Measurements from ENCODE around the gene LTBP2.

Gene LTBP2

DNA sequence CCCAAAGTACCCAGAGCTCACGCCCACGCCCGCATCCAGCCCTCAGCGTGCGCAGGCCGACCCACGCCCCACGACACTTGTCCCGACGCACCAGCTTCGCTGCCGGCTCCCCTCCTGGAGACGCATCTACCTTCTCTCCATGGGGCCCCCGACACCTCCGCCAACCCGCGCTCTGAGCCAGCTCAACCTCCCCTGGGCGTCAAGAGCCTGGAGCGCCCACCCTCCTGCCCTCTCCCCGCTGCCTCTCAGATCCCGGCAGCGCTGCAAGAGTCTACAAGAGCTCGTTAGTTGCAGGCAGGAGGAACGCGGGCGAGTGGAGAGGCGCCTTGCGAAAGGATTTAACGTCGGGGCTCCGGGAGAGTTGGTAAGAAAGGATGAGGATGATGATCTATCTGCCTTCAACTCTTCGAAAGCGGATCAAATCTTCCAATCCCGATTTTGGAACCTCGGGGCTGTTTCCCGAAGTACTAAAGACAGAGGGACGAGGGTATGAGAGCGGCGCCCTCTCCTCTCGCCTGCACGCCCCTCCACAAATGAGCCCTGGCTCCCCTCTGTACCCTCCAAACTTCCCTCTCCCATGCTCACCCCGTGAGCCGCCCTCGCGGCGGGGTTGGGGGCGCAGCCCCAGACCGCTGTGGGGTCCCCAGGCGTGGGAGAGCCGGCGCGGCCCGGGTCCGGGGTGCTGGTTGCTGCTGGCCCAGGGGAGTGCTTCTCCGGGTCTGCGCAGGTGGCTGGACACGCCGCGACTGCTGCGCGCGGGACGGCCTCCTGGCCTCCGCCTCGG lies 979 bp downstream of the LTBP2 start:
- no peak for DNase-seq

DNA sequence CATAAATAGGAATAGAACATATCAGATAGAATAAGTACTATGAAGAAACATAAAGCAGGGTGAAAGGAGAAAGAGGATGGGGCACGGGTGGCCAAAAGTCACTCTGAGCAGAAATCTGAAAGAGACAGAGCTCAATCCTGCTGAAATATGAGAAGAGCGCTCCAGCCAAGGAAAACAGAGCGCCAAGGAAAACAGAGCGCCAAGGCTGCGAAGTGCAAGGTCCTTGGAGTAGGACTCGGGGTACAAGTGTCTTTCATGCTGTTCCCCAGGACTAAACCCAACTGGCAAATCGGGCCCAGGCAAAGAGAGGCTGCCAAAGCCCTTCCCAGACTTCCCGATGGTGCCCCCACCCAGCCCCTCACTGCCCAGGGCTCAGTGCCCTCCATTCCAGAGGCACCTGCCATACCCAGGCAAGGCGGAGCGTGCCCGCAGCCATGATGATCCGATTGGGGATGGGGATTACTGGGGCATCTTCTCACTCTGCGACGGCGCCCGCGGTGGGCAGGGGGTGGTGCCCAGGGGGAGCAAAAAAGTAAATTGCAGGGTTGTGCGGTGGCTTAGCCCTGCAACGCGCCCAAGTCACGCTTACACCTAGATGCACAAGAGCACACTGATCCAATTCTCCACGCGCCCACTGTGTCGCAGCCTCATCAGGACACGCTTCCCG lies 1.7 kb downstream of the LTBP2 start:
- no peak for DNase-seq

- no peak for DNase-seq
Observed at GRCh38 chr14:74609721-74610120, 2.3 kb downstream of the LTBP2 start.

DNA sequence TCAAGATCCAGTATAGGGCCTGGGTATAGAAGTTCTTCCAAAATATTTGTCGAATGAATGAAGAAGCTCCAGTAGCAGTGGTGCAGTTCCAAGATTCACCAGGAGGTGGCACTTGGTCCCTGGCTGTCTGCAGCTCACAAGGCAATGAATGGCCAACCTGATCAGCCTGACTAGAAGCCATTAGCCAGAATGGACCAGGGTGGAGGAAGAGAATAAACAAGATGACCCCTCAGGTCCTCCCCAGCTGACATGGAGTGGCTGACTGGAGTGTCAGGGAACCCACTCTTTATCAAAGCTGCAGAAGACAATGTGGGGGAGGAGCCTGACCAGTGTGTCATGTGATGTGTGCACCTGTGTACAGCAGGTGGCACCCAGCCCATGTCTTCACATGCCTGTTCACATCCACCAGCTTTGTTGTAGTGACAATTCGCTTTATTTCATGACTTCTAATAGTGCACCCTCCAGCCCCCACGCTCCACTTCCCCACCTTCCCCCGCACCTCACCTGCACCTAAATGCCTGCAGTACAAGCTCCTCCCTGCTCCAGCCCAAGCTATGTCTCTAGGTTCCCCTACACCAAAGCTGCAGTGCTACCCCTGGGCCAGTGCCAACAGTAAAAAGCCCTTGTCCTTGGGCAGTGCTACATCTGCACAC lies 3.0 kb downstream of the LTBP2 start:
- peak; percentile 76 for DNase-seq

GRCh38 chr14:74606727-74607126 lies 5.3 kb downstream of the LTBP2 start:
- DNase-seq: no peak

GRCh38 chr14:74605531-74606223 lies 6.4 kb downstream of the LTBP2 start:
- DNase-seq: no peak

- DNase-seq: no peak
Observed at GRCh38 chr14:74604911-74605310, 7.1 kb downstream of the LTBP2 start.

DNA sequence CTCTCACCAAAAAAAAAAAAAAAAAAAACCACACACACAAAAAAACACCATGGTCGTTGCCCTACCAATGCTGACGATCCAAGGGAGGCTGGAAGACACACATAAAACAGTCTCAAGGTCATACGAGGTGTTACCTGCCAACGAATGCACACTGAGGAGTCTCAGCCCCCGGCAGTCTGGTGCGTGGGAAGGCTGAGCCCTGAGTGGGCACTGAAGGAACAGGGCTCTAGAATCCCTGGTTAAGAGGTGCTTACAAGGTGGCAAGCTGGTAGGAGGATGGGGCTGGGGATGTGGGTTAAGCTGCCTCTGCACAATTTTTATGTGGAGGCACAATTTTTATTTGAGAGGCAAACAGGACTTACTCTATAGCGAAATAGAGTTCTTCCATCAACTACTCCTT lies 7.9 kb downstream of the LTBP2 start:
- no peak for DNase-seq

GRCh38 chr14:74601982-74602381 lies 10.1 kb downstream of the LTBP2 start:
- DNase-seq: no peak

- DNase-seq: no peak
Observed at GRCh38 chr14:74599946-74600345, 12.1 kb downstream of the LTBP2 start.

DNA sequence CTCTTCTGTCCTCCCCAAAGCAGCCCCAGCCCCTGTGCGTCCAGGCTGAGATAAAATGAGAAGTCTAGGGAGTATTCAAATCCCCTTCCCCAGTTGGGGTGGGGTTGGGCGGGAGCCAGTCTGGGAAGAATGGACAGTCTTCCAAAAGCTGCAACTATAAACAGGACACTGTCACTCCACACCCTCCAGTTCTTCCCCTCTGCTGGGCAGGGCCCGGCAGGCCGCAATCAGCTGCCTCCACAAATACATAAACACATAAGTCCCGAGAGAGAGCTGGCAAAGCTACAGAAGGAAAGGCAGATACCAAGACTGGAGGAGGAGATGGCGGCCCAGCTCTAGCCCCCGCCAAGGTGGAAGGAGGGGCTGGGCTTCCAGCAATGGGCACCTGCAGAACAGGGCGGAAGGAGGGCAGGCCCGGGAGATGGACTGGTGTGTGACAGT lies 12.7 kb downstream of the LTBP2 start:
- DNase-seq: no peak

DNA sequence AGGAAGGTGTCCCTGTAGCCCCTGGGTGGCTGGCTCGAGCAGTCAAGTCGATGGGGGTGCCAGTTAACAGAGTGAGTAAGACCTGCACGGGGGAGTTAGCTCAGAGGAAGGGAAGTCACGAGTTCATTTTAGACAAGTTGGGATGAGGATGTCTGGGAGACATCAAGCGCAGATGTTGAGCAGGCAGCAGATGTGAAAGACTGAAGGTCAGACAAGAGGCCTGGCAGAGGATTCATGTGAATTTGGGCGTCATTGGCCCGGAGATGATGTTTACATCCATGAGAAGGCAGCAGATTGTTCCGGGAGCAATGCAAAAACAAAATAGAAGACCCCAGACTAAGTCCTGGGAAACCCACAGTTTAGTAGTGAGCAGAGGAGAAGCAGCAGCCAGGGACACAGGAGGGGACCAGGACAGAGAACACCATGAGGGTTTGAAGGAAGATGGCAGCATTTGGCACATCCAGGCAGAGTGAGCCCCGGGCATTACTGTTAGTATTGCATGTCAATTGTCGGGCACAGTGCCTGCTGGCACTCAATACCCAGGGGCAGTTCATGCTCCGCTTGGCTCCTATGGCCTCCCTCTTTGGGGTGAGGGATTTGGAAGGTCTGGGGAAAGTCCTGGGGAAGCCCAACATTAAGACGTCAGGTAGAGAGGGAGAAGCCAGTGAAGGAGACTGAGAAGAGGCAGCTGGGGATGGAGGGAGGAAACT lies 15.1 kb downstream of the LTBP2 start:
- DNase-seq: no peak

GRCh38 chr14:74595006-74595735 lies 16.9 kb downstream of the LTBP2 start:
- DNase-seq: no peak

GRCh38 chr14:74594606-74595005 lies 17.4 kb downstream of the LTBP2 start:
- DNase-seq: no peak

- no peak for DNase-seq
Observed at GRCh38 chr14:74594029-74594428, 18.0 kb downstream of the LTBP2 start.

GRCh38 chr14:74593241-74593953 lies 18.6 kb downstream of the LTBP2 start:
- DNase-seq: no peak

- no peak for DNase-seq
Observed at GRCh38 chr14:74592476-74593201, 19.4 kb downstream of the LTBP2 start.

- no peak for DNase-seq
Observed at GRCh38 chr14:74591899-74592298, 20.1 kb downstream of the LTBP2 start.

GRCh38 chr14:74591394-74591793 lies 20.6 kb downstream of the LTBP2 start:
- no peak for DNase-seq

GRCh38 chr14:74589291-74589879 lies 22.7 kb downstream of the LTBP2 start:
- no peak for DNase-seq

All from central memory CD4-positive, alpha-beta T cell (primary cell).